Spleen (tissue), 7 donors: ENCODE measurements around the gene DDX3X.

Experiments used
- POLR2A ChIP-seq, 3 donors: fragments of 450-650 bp; IDR thresholded peaks; one replicate each; pipeline ENCODE4 v1.5.1; 2017; ENCODE audit warnings: antibody characterized with exemption in 3 of 3, mild to moderate bottlenecking in 1 of 3
- POLR2AphosphoS5 ChIP-seq, 3 donors: sonication (generic); formaldehyde crosslinking; IDR thresholded peaks; one replicate each; pipeline ENCODE4 v1.5.1; 2017; ENCODE audit warnings: antibody characterized with exemption in 3 of 3
- TF ChIP-seq, protein P1 (sequence below), 11 experiments: fragments of 200-600 bp in 7 of 11; fragments of 450-650 bp in 4 of 11; sonication (generic) in 4 of 11; IDR thresholded peaks in 8 of 11; conservative IDR thresholded peaks in 3 of 11; 1 replicate in 7 of 11; 2 replicates in 4 of 11; pipeline versions ENCODE4 v1.4.0 to v1.8.0; 2016 to 2021; ENCODE audit warnings: antibody characterized with exemption in 11 of 11, inconsistent platforms in 4 of 11, mild to moderate bottlenecking in 1 of 11
- donor health status: DM: no; HTN: no; CAD: no; lungs with moderate emphysema.
- donor health status: DM: no; HTN: no; CAD: no.
- donor health status: DM: no; HTN: no; CAD: no.

DNA sequence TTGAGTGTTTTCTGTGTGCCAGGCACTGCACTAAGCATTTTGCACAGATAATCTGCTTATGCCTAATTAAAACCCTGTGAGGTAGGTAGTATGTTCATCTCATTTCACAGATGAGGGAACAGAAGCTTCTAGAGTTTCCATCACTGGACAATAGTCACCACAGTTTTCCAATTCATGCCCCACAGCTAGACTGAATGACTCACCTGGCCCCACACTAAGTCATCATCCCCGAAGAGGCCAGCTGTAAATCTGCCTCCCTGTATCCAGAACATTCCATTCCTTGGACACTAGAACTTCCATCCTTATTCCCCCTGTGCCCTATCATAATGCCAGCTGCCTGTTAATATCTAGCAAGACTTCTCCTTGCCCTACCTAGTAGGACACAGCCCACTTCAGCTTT is 72.2 kb downstream of the DDX3X start:
- TF ChIP-seq POLR2A (IDR thresholded peaks at IDR 0.05): no peak
- TF ChIP-seq, protein P1, sequence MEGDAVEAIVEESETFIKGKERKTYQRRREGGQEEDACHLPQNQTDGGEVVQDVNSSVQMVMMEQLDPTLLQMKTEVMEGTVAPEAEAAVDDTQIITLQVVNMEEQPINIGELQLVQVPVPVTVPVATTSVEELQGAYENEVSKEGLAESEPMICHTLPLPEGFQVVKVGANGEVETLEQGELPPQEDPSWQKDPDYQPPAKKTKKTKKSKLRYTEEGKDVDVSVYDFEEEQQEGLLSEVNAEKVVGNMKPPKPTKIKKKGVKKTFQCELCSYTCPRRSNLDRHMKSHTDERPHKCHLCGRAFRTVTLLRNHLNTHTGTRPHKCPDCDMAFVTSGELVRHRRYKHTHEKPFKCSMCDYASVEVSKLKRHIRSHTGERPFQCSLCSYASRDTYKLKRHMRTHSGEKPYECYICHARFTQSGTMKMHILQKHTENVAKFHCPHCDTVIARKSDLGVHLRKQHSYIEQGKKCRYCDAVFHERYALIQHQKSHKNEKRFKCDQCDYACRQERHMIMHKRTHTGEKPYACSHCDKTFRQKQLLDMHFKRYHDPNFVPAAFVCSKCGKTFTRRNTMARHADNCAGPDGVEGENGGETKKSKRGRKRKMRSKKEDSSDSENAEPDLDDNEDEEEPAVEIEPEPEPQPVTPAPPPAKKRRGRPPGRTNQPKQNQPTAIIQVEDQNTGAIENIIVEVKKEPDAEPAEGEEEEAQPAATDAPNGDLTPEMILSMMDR (IDR thresholded peaks at IDR 0.05 in 8 of 11, conservative IDR thresholded peaks at IDR 0.05 in 3 of 11): no peak
- TF ChIP-seq POLR2AphosphoS5 (IDR thresholded peaks at IDR 0.05): no peak
